GM12878 (cell line): Measurements from ENCODE around the gene NIP7. TPM values are rescaled to one million over a fixed set of nuclear protein-coding genes. Genes with fewer than 3 reads are reported as not detected.

Source experiments
- ATAC-seq: fragments of 200-7000 bp; cut with Tn5 transposase; 3 replicates; pipeline ENCODE4 v1.9.1; 2020; ENCODE audit warnings: mild to moderate bottlenecking, moderate library complexity
- BruUV-seq: library from RNA; stranded (reverse); fragments of 400-500 nt; replicated peaks from 2 replicates; lab custom pipeline; 2021; lab: Mats Ljungman, UMichigan
- CTCF ChIA-PET: fragments of 300-600 bp; sonication (Branson Sonifier 250); formaldehyde crosslinking; extraction: SDS; loops from one replicate; lab custom pipeline; 2021; ENCODE audit warnings: inconsistent platforms; lab: Yijun Ruan, JAX
- POLR2A ChIA-PET: fragments of 350-600 bp; formaldehyde crosslinking; extraction: SDS; loops from one replicate; lab custom pipeline; 2021; ENCODE audit warnings: inconsistent platforms; lab: Charles Lee
- RAD21 ChIA-PET: fragments of 300-600 bp; sonication (Branson Sonifier 250); formaldehyde crosslinking; loops from one replicate; lab custom pipeline; 2023; ENCODE audit warnings: antibody characterized with exemption; ENCODE audit not compliant: unreplicated experiment; lab: Charles Lee
- SMC1A ChIA-PET: fragments of 300-600 bp; sonication (Branson Sonifier 250); formaldehyde crosslinking; loops from one replicate; lab custom pipeline; 2023; ENCODE audit not compliant: unreplicated experiment, uncharacterized antibody; lab: Charles Lee
- DNase-seq: peaks from one replicate; pipeline ENCODE4 v3.0.0-alpha.2; 2011; ENCODE audit warnings: low read depth, low spot score
- FAIRE-seq: peaks from 3 replicates; lab custom pipeline; 2011; peaks lifted over from hg19 to GRCh38; lab: Jason Lieb, UNC
- H2AFZ ChIP-seq: 2 replicates; pipeline ENCODE4 v1.6.0; 2011; ENCODE audit warnings: low read depth, low read length, control low read depth; ENCODE audit not compliant: control insufficient read depth
- H3K27ac ChIP-seq: 2 replicates; pipeline ENCODE4 v1.5.1; 2011; ENCODE audit warnings: control low read depth; ENCODE audit not compliant: control insufficient read depth, insufficient read depth
- H3K27me3 ChIP-seq, 2 experiments: replicated peaks in 1 of 2; 2 replicates each; pipeline versions ENCODE4 v1.6.0 to v1.6.1; 2011; ENCODE audit warnings: low read length in 1 of 2; ENCODE audit not compliant: control insufficient read depth in 2 of 2, insufficient read depth in 2 of 2
- H3K36me3 ChIP-seq, 2 experiments: 2 replicates each; pipeline ENCODE4 v1.5.1; 2011; ENCODE audit warnings: low read length in 1 of 2; ENCODE audit not compliant: control insufficient read depth in 2 of 2, insufficient read depth in 2 of 2
- H3K4me1 ChIP-seq: 2 replicates; pipeline ENCODE4 v1.6.1; 2011; ENCODE audit warnings: mild to moderate bottlenecking, low read length, moderate library complexity, mixed read lengths; ENCODE audit not compliant: control insufficient read depth, insufficient read depth
- H3K4me2 ChIP-seq: 2 replicates; pipeline ENCODE4 v1.6.0; 2011; ENCODE audit warnings: control low read depth; ENCODE audit not compliant: control insufficient read depth, insufficient read depth
- H3K4me3 ChIP-seq: fragments of 200-600 bp; sonication (generic); 2 replicates; pipeline ENCODE4 v1.5.1; 2016
- H3K79me2 ChIP-seq: 2 replicates; pipeline ENCODE4 v1.6.0; 2011; ENCODE audit warnings: low read length; ENCODE audit not compliant: control insufficient read depth, insufficient read depth
- H3K9ac ChIP-seq: 2 replicates; pipeline ENCODE4 v1.8.0; 2011; ENCODE audit warnings: low read length, control low read depth, mixed read lengths; ENCODE audit not compliant: control insufficient read depth, insufficient read depth
- H3K9me3 ChIP-seq: replicated peaks from 3 replicates; pipeline ENCODE4 v1.5.1; 2011; ENCODE audit warnings: mild to moderate bottlenecking, low read length; ENCODE audit not compliant: control insufficient read depth, insufficient read depth
- H4K20me1 ChIP-seq: 2 replicates; pipeline ENCODE4 v1.6.0; 2011; ENCODE audit not compliant: control insufficient read depth, insufficient read depth
- ATF7 ChIP-seq: fragments of 450-650 bp; IDR thresholded peaks from 2 replicates; pipeline ENCODE4 v1.6.1; 2016; ENCODE audit warnings: low read depth, mild to moderate bottlenecking
- BCL11A ChIP-seq: IDR thresholded peaks from 2 replicates; pipeline ENCODE4 v1.6.1; 2011; ENCODE audit warnings: low read depth, low read length
- EED ChIP-seq: sonication (generic); IDR thresholded peaks from 2 replicates; pipeline ENCODE4 v1.6.1; 2016; ENCODE audit warnings: antibody characterized with exemption, low read depth
- HDAC2 ChIP-seq: fragments of 200-600 bp; sonication (generic); IDR thresholded peaks from 2 replicates; pipeline ENCODE4 v1.6.1; 2017
- NFYB ChIP-seq: IDR thresholded peaks from 2 replicates; pipeline ENCODE4 v1.6.1; 2011; ENCODE audit warnings: low read depth, mild to moderate bottlenecking, low read length, improper control_type of control experiment, moderate library complexity; ENCODE audit not compliant: insufficient read depth
- RCOR1 ChIP-seq: conservative IDR thresholded peaks from 2 replicates; pipeline ENCODE4 v1.6.1; 2012; ENCODE audit warnings: low read depth, low read length, improper control_type of control experiment
- ZSCAN29 ChIP-seq: fragments of 450-650 bp; IDR thresholded peaks from 2 replicates; pipeline ENCODE4 v1.6.1; 2017; ENCODE audit warnings: mild to moderate bottlenecking, moderate library complexity
- WGBS: methylation state at CpG from one replicate; pipeline ENCODE4 v1.1.6; 2016; ENCODE audit warnings: low lambda C conversion rate; ENCODE audit not compliant: insufficient replicate concordance, insufficient coverage; ENCODE audit errors: missing lambda C conversion rate; 5-methylcytosine and 5-hydroxymethylcytosine counted together
- in situ Hi-C: fragments of 300-500 bp; cut with MboI; formaldehyde crosslinking; loops from 9 replicates; pipeline ENCODE4 v1.14.3; 2018; ENCODE audit warnings: mixed read lengths
- intact Hi-C: fragments of 100-400 bp; cut with micrococcal nuclease; formaldehyde crosslinking; loops from one replicate; pipeline ENCODE4 v1.14.2; 2022; ENCODE audit not compliant: unreplicated experiment
- polyA plus RNA-seq, 11 experiments: library from polyadenylated mRNA; depleted of rRNA in 4 of 11; unstranded in 6 of 11; stranded (reverse) in 5 of 11; fragments of >200 nt; fragmentation: Nextera tagmentation in 4 of 11; fragmentation: Illumina TruSeq in 1 of 11; extraction: Ambion mirVana in 4 of 11; extraction: Trizol in 1 of 11; gene quantifications; 1 replicate in 1 of 11; 2 replicates in 10 of 11; pipeline versions ENCODE4 v1.2.1 to v1.2.3, GENCODE V29; 2011 to 2016; ENCODE audit warnings: inconsistent platforms in 2 of 11, missing spikeins in 2 of 11, low read depth in 1 of 11
- total RNA-seq, 4 experiments: library from RNA; depleted of rRNA in 3 of 4; stranded (reverse); fragments of >200 nt in 3 of 4; fragmentation: Illumina TruSeq in 1 of 4; extraction: Trizol in 1 of 4; gene quantifications; 2 replicates each; pipeline versions ENCODE4 v1.2.1 to v1.2.3, GENCODE V29; 2013 to 2021
- TF ChIP-seq, protein P1 (sequence below): fragments of 450-650 bp; IDR thresholded peaks from 2 replicates; pipeline ENCODE4 v1.6.1; 2016; ENCODE audit warnings: mild to moderate bottlenecking
- TF ChIP-seq, protein P2 (sequence below): IDR thresholded peaks from 2 replicates; pipeline ENCODE4 v1.6.1; 2011; ENCODE audit warnings: borderline replicate concordance, low read depth, mild to moderate bottlenecking, moderate library complexity, mixed read lengths, low read length; ENCODE audit not compliant: insufficient read depth; ENCODE audit errors: extremely low read length
- TF ChIP-seq, protein P3 (sequence below): fragments of 150-350 bp; IDR thresholded peaks from 2 replicates; pipeline ENCODE4 v1.6.1; 2014; ENCODE audit warnings: mild to moderate bottlenecking, low read depth, low read length
- TF ChIP-seq, protein P4 (sequence below): IDR thresholded peaks from 2 replicates; pipeline ENCODE4 v1.6.1; 2012; ENCODE audit warnings: mild to moderate bottlenecking, low read depth, low read length
- TF ChIP-seq, protein P5 (sequence below): fragments of 450-650 bp; IDR thresholded peaks from 2 replicates; pipeline ENCODE4 v1.6.1; 2018; ENCODE audit warnings: borderline replicate concordance, mild to moderate bottlenecking; ENCODE audit not compliant: partially characterized antibody

NIP7 gene
- total and polyA plus RNA-seq, 10 of the 15 experiments (the other 5 are each of a cell fraction or from before 2014, with no cell fraction given): 18.8 to 62.9 (median 56.7) TPM

DNA sequence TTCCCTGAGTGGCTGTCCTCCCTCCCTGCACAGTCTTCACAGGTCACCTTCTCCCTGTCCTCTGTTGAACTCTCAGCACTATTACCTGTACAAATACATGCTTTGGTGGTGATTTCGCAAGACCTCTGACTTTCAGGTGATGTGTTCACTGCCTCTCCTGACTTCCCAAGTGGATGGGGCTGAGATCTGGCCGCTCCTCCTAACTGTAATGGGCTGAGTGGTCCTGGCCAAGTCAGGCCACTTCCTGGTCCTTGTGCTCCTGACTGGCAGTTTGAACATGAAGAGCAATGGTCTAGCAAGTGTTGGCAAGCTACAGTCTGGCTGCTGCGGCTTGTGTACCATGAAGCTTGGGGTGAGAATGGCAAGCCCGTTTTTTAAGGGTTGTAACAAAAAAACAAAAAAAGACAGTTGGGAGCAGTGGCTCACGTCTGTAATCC, 23.7 kb downstream of the NIP7 start (continued):
- TF ChIP-seq, protein P1, sequence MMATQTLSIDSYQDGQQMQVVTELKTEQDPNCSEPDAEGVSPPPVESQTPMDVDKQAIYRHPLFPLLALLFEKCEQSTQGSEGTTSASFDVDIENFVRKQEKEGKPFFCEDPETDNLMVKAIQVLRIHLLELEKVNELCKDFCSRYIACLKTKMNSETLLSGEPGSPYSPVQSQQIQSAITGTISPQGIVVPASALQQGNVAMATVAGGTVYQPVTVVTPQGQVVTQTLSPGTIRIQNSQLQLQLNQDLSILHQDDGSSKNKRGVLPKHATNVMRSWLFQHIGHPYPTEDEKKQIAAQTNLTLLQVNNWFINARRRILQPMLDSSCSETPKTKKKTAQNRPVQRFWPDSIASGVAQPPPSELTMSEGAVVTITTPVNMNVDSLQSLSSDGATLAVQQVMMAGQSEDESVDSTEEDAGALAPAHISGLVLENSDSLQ: no peak
- TF ChIP-seq, protein P2, sequence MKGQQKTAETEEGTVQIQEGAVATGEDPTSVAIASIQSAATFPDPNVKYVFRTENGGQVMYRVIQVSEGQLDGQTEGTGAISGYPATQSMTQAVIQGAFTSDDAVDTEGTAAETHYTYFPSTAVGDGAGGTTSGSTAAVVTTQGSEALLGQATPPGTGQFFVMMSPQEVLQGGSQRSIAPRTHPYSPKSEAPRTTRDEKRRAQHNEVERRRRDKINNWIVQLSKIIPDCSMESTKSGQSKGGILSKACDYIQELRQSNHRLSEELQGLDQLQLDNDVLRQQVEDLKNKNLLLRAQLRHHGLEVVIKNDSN: no peak
- TF ChIP-seq, protein P3, sequence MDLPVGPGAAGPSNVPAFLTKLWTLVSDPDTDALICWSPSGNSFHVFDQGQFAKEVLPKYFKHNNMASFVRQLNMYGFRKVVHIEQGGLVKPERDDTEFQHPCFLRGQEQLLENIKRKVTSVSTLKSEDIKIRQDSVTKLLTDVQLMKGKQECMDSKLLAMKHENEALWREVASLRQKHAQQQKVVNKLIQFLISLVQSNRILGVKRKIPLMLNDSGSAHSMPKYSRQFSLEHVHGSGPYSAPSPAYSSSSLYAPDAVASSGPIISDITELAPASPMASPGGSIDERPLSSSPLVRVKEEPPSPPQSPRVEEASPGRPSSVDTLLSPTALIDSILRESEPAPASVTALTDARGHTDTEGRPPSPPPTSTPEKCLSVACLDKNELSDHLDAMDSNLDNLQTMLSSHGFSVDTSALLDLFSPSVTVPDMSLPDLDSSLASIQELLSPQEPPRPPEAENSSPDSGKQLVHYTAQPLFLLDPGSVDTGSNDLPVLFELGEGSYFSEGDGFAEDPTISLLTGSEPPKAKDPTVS: no peak

DNA sequence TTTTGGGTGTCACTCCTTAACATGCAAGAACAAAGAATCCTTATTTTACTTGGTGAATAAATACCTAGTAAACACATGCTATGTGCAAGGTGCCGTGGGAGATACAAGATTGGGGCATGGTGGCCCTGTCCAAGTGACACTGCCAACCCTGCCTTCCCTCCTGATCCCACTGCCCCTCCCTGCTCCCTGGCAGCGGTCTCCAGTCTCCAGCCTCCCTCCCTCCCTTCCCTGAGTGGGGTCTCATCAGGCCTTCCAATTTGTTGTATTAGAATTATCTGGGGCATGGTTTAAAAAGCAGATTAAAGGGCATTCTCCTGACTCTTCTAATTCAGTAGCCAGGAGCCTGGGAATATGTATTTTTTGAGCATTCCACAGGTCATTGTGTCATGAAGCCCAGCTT, 24.5 kb downstream of the NIP7 start:
- H4K20me1 ChIP-seq: no peaks in the 10 kb centered on the region
- no peak for ATAC-seq
- H3K4me3 ChIP-seq: no peak overlapping the region
- H3K27ac ChIP-seq: no peak overlapping the region
- H3K4me1 ChIP-seq: no peaks in the 10 kb centered on the region
- 100% methylated on average over 2 of the region's 2 CpGs for WGBS
- no peaks in the 10 kb centered on the region for H3K79me2 ChIP-seq
- RAD21 ChIA-PET: no interaction called here
- SMC1A ChIA-PET: no interaction called here
- POLR2A ChIA-PET: no interaction called here
- in situ Hi-C loops: no loop called here
- peaks cover 14 to 34% of the 10 kb centered on the region in 2 experiments for H3K36me3 ChIP-seq
- no peak for FAIRE-seq
- intact Hi-C loops: no loop called here
- H3K27me3 ChIP-seq: no peaks in the 10 kb centered on the region
- H3K9ac ChIP-seq: no peak overlapping the region
- CTCF ChIA-PET: no interaction called here
- no peak overlapping the region for H3K4me2 ChIP-seq
- no peaks in the 10 kb centered on the region for H3K9me3 ChIP-seq
- no TSS peak for BruUV-seq
- DNase-seq: no peak
- no peak overlapping the region for H2AFZ ChIP-seq
- TF ChIP-seq ATF7: no peak
- TF ChIP-seq BCL11A: no peak
- TF ChIP-seq, protein P2: no peak
- no peak for TF ChIP-seq HDAC2
- no peak for TF ChIP-seq EED
- TF ChIP-seq, protein P4, sequence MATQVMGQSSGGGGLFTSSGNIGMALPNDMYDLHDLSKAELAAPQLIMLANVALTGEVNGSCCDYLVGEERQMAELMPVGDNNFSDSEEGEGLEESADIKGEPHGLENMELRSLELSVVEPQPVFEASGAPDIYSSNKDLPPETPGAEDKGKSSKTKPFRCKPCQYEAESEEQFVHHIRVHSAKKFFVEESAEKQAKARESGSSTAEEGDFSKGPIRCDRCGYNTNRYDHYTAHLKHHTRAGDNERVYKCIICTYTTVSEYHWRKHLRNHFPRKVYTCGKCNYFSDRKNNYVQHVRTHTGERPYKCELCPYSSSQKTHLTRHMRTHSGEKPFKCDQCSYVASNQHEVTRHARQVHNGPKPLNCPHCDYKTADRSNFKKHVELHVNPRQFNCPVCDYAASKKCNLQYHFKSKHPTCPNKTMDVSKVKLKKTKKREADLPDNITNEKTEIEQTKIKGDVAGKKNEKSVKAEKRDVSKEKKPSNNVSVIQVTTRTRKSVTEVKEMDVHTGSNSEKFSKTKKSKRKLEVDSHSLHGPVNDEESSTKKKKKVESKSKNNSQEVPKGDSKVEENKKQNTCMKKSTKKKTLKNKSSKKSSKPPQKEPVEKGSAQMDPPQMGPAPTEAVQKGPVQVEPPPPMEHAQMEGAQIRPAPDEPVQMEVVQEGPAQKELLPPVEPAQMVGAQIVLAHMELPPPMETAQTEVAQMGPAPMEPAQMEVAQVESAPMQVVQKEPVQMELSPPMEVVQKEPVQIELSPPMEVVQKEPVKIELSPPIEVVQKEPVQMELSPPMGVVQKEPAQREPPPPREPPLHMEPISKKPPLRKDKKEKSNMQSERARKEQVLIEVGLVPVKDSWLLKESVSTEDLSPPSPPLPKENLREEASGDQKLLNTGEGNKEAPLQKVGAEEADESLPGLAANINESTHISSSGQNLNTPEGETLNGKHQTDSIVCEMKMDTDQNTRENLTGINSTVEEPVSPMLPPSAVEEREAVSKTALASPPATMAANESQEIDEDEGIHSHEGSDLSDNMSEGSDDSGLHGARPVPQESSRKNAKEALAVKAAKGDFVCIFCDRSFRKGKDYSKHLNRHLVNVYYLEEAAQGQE: no peak
- TF ChIP-seq ZSCAN29: no peak
- TF ChIP-seq RCOR1: no peak
- TF ChIP-seq, protein P5, sequence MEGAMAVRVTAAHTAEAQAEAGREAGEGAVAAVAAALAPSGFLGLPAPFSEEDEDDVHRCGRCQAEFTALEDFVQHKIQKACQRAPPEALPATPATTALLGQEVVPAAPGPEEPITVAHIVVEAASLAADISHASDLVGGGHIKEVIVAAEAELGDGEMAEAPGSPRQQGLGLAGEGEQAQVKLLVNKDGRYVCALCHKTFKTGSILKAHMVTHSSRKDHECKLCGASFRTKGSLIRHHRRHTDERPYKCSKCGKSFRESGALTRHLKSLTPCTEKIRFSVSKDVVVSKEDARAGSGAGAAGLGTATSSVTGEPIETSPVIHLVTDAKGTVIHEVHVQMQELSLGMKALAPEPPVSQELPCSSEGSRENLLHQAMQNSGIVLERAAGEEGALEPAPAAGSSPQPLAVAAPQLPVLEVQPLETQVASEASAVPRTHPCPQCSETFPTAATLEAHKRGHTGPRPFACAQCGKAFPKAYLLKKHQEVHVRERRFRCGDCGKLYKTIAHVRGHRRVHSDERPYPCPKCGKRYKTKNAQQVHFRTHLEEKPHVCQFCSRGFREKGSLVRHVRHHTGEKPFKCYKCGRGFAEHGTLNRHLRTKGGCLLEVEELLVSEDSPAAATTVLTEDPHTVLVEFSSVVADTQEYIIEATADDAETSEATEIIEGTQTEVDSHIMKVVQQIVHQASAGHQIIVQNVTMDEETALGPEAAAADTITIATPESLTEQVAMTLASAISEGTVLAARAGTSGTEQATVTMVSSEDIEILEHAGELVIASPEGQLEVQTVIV: no peak
- no peak for TF ChIP-seq NFYB
